GM13977 (cell line): Measurements from ENCODE around the gene TSTD2.

ENCODE experiments used
- DNase-seq: peaks from one replicate; pipeline ENCODE4 v3.0.0; 2012; ENCODE audit warnings: low spot score
- in situ Hi-C: fragments of 300-500 bp; cut with MboI; formaldehyde crosslinking; loops from one replicate; pipeline ENCODE4 v1.12.0; 2022; ENCODE audit warnings: low sequenced_read_pairs, low pct_unique_long_range_greater_than_20kb, mixed read lengths, inconsistent platforms; ENCODE audit not compliant: unreplicated experiment
- TF ChIP-seq, protein P1 (sequence below): IDR thresholded peaks from 2 replicates; pipeline ENCODE4 v1.5.1; 2012; ENCODE audit warnings: mild to moderate bottlenecking, control low read depth; ENCODE audit not compliant: insufficient read depth; ENCODE audit errors: extremely low read depth, missing control alignments

TSTD2 gene

GRCh38 chr9:97564291-97565175 is 68.6 kb downstream of the TSTD2 start:
- in situ Hi-C loops: no loop called here
- TF ChIP-seq, protein P1, sequence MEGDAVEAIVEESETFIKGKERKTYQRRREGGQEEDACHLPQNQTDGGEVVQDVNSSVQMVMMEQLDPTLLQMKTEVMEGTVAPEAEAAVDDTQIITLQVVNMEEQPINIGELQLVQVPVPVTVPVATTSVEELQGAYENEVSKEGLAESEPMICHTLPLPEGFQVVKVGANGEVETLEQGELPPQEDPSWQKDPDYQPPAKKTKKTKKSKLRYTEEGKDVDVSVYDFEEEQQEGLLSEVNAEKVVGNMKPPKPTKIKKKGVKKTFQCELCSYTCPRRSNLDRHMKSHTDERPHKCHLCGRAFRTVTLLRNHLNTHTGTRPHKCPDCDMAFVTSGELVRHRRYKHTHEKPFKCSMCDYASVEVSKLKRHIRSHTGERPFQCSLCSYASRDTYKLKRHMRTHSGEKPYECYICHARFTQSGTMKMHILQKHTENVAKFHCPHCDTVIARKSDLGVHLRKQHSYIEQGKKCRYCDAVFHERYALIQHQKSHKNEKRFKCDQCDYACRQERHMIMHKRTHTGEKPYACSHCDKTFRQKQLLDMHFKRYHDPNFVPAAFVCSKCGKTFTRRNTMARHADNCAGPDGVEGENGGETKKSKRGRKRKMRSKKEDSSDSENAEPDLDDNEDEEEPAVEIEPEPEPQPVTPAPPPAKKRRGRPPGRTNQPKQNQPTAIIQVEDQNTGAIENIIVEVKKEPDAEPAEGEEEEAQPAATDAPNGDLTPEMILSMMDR: no peak
- DNase-seq: no peak

- in situ Hi-C loops: no loop called here
- TF ChIP-seq, protein P1: no peak
- DNase-seq: no peak
Observed at GRCh38 chr9:97563458-97564135, 69.6 kb downstream of the TSTD2 start.

- TF ChIP-seq, protein P1: no peak
- no peak for DNase-seq
- in situ Hi-C loops: no loop called here
Observed at GRCh38 chr9:97562542-97562941, 70.6 kb downstream of the TSTD2 start.

- in situ Hi-C loops: no loop called here
- TF ChIP-seq, protein P1: no peak
- DNase-seq: no peak
Observed at GRCh38 chr9:97561501-97561900, 71.7 kb downstream of the TSTD2 start.

DNA sequence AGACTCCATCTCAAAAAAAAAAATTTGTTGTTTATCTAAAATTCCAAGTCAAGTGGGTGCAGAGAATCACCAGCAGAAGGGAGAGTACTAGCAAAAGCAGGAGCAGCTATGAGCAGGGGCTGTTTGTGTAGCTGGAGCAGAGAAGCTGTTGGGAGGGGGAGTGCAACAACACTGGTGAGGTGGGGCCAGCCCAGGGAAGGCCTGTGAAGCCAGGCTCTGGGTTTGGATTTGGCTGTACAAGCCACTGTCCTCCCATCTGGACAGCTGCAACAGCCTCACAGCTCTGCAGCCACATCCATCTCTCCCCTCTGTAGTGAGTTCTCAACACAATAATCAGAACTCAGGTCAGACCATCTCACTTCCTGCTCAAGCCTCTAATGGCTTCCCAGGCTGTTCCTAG is 72.3 kb downstream of the TSTD2 start:
- DNase-seq: no peak
- TF ChIP-seq, protein P1: no peak
- in situ Hi-C loops: no loop called here

DNA sequence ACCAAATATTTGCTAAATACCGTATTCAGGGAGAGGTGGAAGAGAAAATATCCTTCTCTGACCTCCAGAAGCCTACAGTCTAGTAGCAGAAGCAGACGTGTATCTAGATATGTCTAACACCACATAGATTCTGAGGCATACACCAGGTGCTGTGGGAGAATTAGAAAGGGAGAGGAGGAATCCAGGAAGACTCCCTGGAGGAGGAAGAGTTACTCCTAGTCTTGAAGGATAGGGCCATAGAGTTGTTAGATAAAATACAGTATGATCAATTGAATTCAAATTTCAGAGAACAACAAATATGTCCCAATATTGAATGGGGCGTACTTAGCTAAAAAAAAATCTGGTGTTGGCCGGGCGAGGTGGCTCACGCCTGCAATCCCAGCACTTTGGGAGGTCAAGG is 73.0 kb downstream of the TSTD2 start:
- no peak for DNase-seq
- in situ Hi-C loops: no loop called here
- TF ChIP-seq, protein P1: no peak
